Stimulated activated CD4-positive, alpha-beta T cell treated with anti-CD3 and anti-CD28 coated beads, Interleukin-4, amount 100 ng/mL, for 24 hours (primary cell): ENCODE measurements around the gene TBC1D19.
"Not testable (repeated sequence)": the region's sequence is repeated elsewhere in the genome, so short reads cannot be mapped to it uniquely, and the experiment has no call there.

ENCODE experiments used
- DNase-seq: peaks from one replicate; pipeline ENCODE4 v3.0.0-alpha.2; 2020

TBC1D19 gene

GRCh38 chr4:26583865-26584652 is at the start of gene TBC1D19:
Gene TBC1D19 (plus strand): TSS chr4:26584084. CDS start chr4:26584194, 110 bp downstream.
- DNase-seq: peak; percentile 90

GRCh38 chr4:26542991-26543390 is 40.9 kb upstream of the TBC1D19 start:
- DNase-seq: no peak

- DNase-seq: no peak
Measured at GRCh38 chr4:26544421-26544820, 39.5 kb upstream of the TBC1D19 start.

GRCh38 chr4:26548379-26548778 is 35.5 kb upstream of the TBC1D19 start:
- not testable (repeated sequence) for DNase-seq

- DNase-seq: no peak
Measured at GRCh38 chr4:26557164-26557563, 26.7 kb upstream of the TBC1D19 start.

- DNase-seq: no peak
Measured at GRCh38 chr4:26558166-26558895, 25.6 kb upstream of the TBC1D19 start.

GRCh38 chr4:26566133-26566532 is 17.8 kb upstream of the TBC1D19 start:
- DNase-seq: no peak

- DNase-seq: no peak
Measured at GRCh38 chr4:26568446-26568994, 15.4 kb upstream of the TBC1D19 start.

- no peak for DNase-seq
Measured at GRCh38 chr4:26570596-26570995, 13.3 kb upstream of the TBC1D19 start.

- no peak for DNase-seq
Measured at GRCh38 chr4:26573389-26573794, 10.5 kb upstream of the TBC1D19 start.

GRCh38 chr4:26574563-26574962 is 9.3 kb upstream of the TBC1D19 start:
- DNase-seq: no peak

- no peak for DNase-seq
Measured at GRCh38 chr4:26576231-26576739, 7.6 kb upstream of the TBC1D19 start.

GRCh38 chr4:26577066-26577465 is 6.8 kb upstream of the TBC1D19 start:
- no peak for DNase-seq

- no peak for DNase-seq
Measured at GRCh38 chr4:26579169-26579568, 4.7 kb upstream of the TBC1D19 start.

- DNase-seq: not testable (repeated sequence)
Measured at GRCh38 chr4:26581341-26581740, 2.5 kb upstream of the TBC1D19 start.

- no peak for DNase-seq
Measured at GRCh38 chr4:26583538-26583864, 383 bp upstream of the TBC1D19 start.

GRCh38 chr4:26584725-26585124 is 841 bp downstream of the TBC1D19 start:
- no peak for DNase-seq

- no peak for DNase-seq
Measured at GRCh38 chr4:26589705-26590104, 5.8 kb downstream of the TBC1D19 start.

GRCh38 chr4:26590639-26591038 is 6.8 kb downstream of the TBC1D19 start:
- DNase-seq: no peak

GRCh38 chr4:26593557-26593956 is 9.7 kb downstream of the TBC1D19 start:
- not testable (repeated sequence) for DNase-seq

- no peak for DNase-seq
Measured at GRCh38 chr4:26594371-26594770, 10.5 kb downstream of the TBC1D19 start.

- DNase-seq: no peak
Measured at GRCh38 chr4:26594778-26595177, 10.9 kb downstream of the TBC1D19 start.

GRCh38 chr4:26596843-26597242 is 13.0 kb downstream of the TBC1D19 start:
- no peak for DNase-seq

- DNase-seq: no peak
Measured at GRCh38 chr4:26601204-26601603, 17.3 kb downstream of the TBC1D19 start.
